ENCODE results near the gene TMEM258.

GRCh38 chr11:61803889-61804647 is 11.7 kb upstream of the TMEM258 start:
- no peak for TF ChIP-seq GATA3 (IDR thresholded peaks at IDR 0.05; ENCODE audit: low read depth, low read length)
- no peak for TF ChIP-seq GATA2 (IDR thresholded peaks at IDR 0.05; ENCODE audit: low read depth, low read length)
